Measurements from ENCODE around the gene MTX3. TPM values are rescaled to one million over a fixed set of nuclear protein-coding genes. Genes with fewer than 3 reads are reported as not detected.

MTX3 gene
- total RNA-seq, 4 donors from 2014 or later: 15.0 to 20.8 (median 15.8) TPM

DNA sequence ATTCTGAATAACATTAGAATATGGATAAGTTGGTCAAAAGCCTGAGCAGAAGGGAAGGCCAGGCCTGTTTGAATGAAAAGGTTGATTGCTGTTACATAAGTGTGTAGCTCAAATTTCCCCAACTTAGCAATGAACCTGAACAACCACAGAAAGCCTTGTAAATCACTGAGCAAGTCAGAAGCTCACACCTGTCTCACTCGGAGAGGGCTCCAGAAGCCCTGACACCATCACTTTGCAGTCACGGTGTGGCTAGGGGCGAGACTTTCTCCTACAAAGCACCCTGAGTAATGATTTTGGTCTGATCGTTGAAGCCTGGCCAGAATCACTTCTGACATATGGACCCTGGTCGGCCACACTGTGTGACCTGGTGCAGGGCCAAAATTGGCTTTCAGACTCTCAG, 62.0 kb downstream of the MTX3 start:
- intact Hi-C loops (cut with DNase I): no loop called here

More for the DNA sequence above, 62.0 kb downstream of the MTX3 start:
- Histone ChIP-seq H3K4me1 (no peaks in the 10 kb centered on the region), H3K9me3 (no peaks in the 10 kb centered on the region), H3K27ac (replicated peaks in 1 of 4) (no peak overlapping the region), H3K27me3 (peaks cover 0 to 7% (median 0%) of the 10 kb centered on the region in 4 donors), H3K36me3 (no peaks in the 10 kb centered on the region), H3K4me3 (no peak overlapping the region)
- DNase-seq (ENCODE audit: extremely low spot score): no peak
- no peak for TF ChIP-seq EP300 (IDR thresholded peaks at IDR 0.05)
- TF ChIP-seq, protein P1, sequence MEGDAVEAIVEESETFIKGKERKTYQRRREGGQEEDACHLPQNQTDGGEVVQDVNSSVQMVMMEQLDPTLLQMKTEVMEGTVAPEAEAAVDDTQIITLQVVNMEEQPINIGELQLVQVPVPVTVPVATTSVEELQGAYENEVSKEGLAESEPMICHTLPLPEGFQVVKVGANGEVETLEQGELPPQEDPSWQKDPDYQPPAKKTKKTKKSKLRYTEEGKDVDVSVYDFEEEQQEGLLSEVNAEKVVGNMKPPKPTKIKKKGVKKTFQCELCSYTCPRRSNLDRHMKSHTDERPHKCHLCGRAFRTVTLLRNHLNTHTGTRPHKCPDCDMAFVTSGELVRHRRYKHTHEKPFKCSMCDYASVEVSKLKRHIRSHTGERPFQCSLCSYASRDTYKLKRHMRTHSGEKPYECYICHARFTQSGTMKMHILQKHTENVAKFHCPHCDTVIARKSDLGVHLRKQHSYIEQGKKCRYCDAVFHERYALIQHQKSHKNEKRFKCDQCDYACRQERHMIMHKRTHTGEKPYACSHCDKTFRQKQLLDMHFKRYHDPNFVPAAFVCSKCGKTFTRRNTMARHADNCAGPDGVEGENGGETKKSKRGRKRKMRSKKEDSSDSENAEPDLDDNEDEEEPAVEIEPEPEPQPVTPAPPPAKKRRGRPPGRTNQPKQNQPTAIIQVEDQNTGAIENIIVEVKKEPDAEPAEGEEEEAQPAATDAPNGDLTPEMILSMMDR (IDR thresholded peaks at IDR 0.05): no peak
- no peak for TF ChIP-seq POLR2AphosphoS5 (IDR thresholded peaks at IDR 0.05)
- TF ChIP-seq POLR2A (IDR thresholded peaks at IDR 0.05; ENCODE audit: low read depth): no peak
- WGBS: 80% methylated on average over 5 of the region's 5 CpGs

Small RNA genes within 50 kb of the gene (small RNA-seq; reads per million reads assigned to genes)
- gene TRMT112P2: 0 reads per million in 3 donors

Other genes with a start within 250 kb of the MTX3 start
- gene THBS4, start 44.1 kb upstream of the MTX3 start, total RNA-seq: 100 to 1,000 TPM in 1 of 4 donors, 10 to 100 TPM in 3; 25.6 to 119 (median 30.6) TPM